SK-N-SH (cell line): ENCODE measurements around the gene STK26. TPM values are rescaled to one million over a fixed set of nuclear protein-coding genes. Genes with fewer than 3 reads are reported as not detected.

Experiments
- CTCF ChIA-PET: fragments of 300-600, 350-600 bp; formaldehyde crosslinking; extraction: SDS; loops from one replicate; lab custom pipeline; 2021; lab: Yijun Ruan, JAX
- POLR2A ChIA-PET: fragments of 350-600 bp; sonication (Branson Sonifier 250); formaldehyde crosslinking; extraction: SDS; loops from one replicate; lab custom pipeline; 2020; ENCODE audit warnings: antibody characterized with exemption, inconsistent platforms; lab: Yijun Ruan, JAX
- DNase-seq: peaks from one replicate; pipeline ENCODE4 v3.0.0; 2012
- H2AFZ ChIP-seq: fragments of 200-600 bp; sonication (generic); 2 replicates; pipeline ENCODE4 v1.8.1; 2016; ENCODE audit warnings: antibody characterized with exemption, mild to moderate bottlenecking, low read depth
- H3F3A ChIP-seq: fragments of 200-600 bp; sonication (generic); replicated peaks from 2 replicates; pipeline ENCODE3; 2016; ENCODE audit warnings: antibody characterized with exemption, mild to moderate bottlenecking; ENCODE audit not compliant: insufficient read depth
- H3K27ac ChIP-seq, 2 experiments: fragments of 200-500 bp in 1 of 2; fragments of 200-600 bp in 1 of 2; sonication (Bioruptor generic) in 1 of 2; sonication (generic), shearing (Covaris generic) in 1 of 2; 2 replicates each; pipeline versions ENCODE4 v1.5.1 to v1.6.1; 2014 to 2016; ENCODE audit warnings: low read depth in 2 of 2, inconsistent platforms in 1 of 2, low read length in 1 of 2, mild to moderate bottlenecking in 1 of 2, mixed read lengths in 1 of 2
- H3K27me3 ChIP-seq: fragments of 200-600 bp; sonication (generic), shearing (Covaris generic); 2 replicates; pipeline ENCODE4 v1.6.1; 2016; ENCODE audit warnings: mixed run types; ENCODE audit not compliant: insufficient read depth
- H3K36me3 ChIP-seq, 2 experiments: fragments of 200-500 bp in 1 of 2; fragments of 200-600 bp in 1 of 2; sonication (Bioruptor generic) in 1 of 2; sonication (generic) in 1 of 2; replicated peaks in 1 of 2; 2 replicates each; pipeline versions ENCODE3 to v1.5.1; 2014 to 2016; ENCODE audit warnings: low read length in 1 of 2, mild to moderate bottlenecking in 1 of 2; ENCODE audit not compliant: insufficient read depth in 2 of 2, control insufficient read depth in 1 of 2
- H3K4me1 ChIP-seq, 2 experiments: fragments of 200-500 bp in 1 of 2; fragments of 200-600 bp in 1 of 2; sonication (Bioruptor generic) in 1 of 2; sonication (generic), shearing (Covaris generic) in 1 of 2; 2 replicates each; pipeline versions ENCODE4 v1.5.1 to v1.6.1; 2014 to 2016; ENCODE audit warnings: low read depth in 1 of 2, low read length in 1 of 2, mixed run types in 1 of 2; ENCODE audit not compliant: insufficient read depth in 2 of 2, control insufficient read depth in 1 of 2
- H3K4me2 ChIP-seq: fragments of 200-600 bp; sonication (generic), shearing (Covaris generic); 2 replicates; pipeline ENCODE4 v1.6.1; 2017; ENCODE audit warnings: mixed run types
- H3K4me3 ChIP-seq, 2 experiments: fragments of 200-500 bp in 1 of 2; fragments of 200-600 bp in 1 of 2; sonication (Bioruptor generic) in 1 of 2; sonication (generic), shearing (Covaris generic) in 1 of 2; 2 replicates each; pipeline versions ENCODE4 v1.5.1 to v1.8.1; 2014 to 2016; ENCODE audit warnings: low read depth in 2 of 2, inconsistent platforms in 1 of 2, low read length in 1 of 2, mild to moderate bottlenecking in 1 of 2, mixed read lengths in 1 of 2, moderate library complexity in 1 of 2
- H3K79me2 ChIP-seq: fragments of 200-600 bp; sonication (generic); 2 replicates; pipeline ENCODE4 v1.8.1; 2017; ENCODE audit warnings: mild to moderate bottlenecking; ENCODE audit not compliant: insufficient read depth
- H3K9ac ChIP-seq: fragments of 200-600 bp; sonication (generic); 2 replicates; pipeline ENCODE4 v1.6.1; 2017; ENCODE audit warnings: mixed run types
- H3K9me2 ChIP-seq: fragments of 200-600 bp; sonication (generic); 2 replicates; pipeline ENCODE4 v1.6.1; 2017; ENCODE audit warnings: mixed run types
- H3K9me3 ChIP-seq: fragments of 200-600 bp; sonication (generic); 2 replicates; pipeline ENCODE4 v1.6.1; 2017; ENCODE audit warnings: mixed run types, mild to moderate bottlenecking, moderate library complexity
- H4K20me1 ChIP-seq: fragments of 200-600 bp; sonication (generic); 2 replicates; pipeline ENCODE4 v1.6.1; 2017; ENCODE audit warnings: mild to moderate bottlenecking, mixed run types; ENCODE audit not compliant: insufficient read depth
- CHD2 ChIP-seq: fragments of 150-350 bp; IDR thresholded peaks from 2 replicates; pipeline ENCODE4 v1.6.1; 2018; ENCODE audit warnings: low read length; ENCODE audit not compliant: partially characterized antibody
- CTCF ChIP-seq: fragments of 200-600 bp; sonication (generic); IDR thresholded peaks from 2 replicates; pipeline ENCODE4 v1.6.1; 2017; ENCODE audit warnings: antibody characterized with exemption, mild to moderate bottlenecking, moderate library complexity
- ELF1 ChIP-seq: IDR thresholded peaks from 2 replicates; pipeline ENCODE4 v1.4.0; 2012
- EP300 ChIP-seq, 2 experiments: IDR thresholded peaks; 2 replicates each; pipeline versions ENCODE4 v1.4.0 to v1.6.1; 2012; ENCODE audit warnings: borderline replicate concordance in 1 of 2, low read depth in 1 of 2, low read length in 1 of 2
- EZH2phosphoT487 ChIP-seq: fragments of 200-600 bp; sonication (generic); IDR thresholded peaks from 2 replicates; pipeline ENCODE4 v1.6.1; 2017; ENCODE audit warnings: low read depth, mixed run types, mild to moderate bottlenecking, antibody characterized with exemption, moderate library complexity, borderline replicate concordance
- FOSL2 ChIP-seq: IDR thresholded peaks from 2 replicates; pipeline ENCODE4 v1.4.0; 2012; ENCODE audit warnings: low read depth, mild to moderate bottlenecking, moderate library complexity, borderline replicate concordance
- FOXJ3 ChIP-seq: sonication (generic); formaldehyde crosslinking; IDR thresholded peaks from 2 replicates; pipeline ENCODE4 v1.5.1; 2020; ENCODE audit warnings: mild to moderate bottlenecking, missing genetic modification reagents
- GABPA ChIP-seq: IDR thresholded peaks from 2 replicates; pipeline ENCODE4 v1.4.0; 2012; ENCODE audit warnings: low read depth, mild to moderate bottlenecking
- GATA2 ChIP-seq: sonication (generic); formaldehyde crosslinking; IDR thresholded peaks from 2 replicates; pipeline ENCODE4 v1.5.0; 2020; ENCODE audit warnings: mild to moderate bottlenecking, missing genetic modification reagents
- IRF3 ChIP-seq: fragments of 150-350 bp; IDR thresholded peaks from 2 replicates; pipeline ENCODE4 v1.6.1; 2016; ENCODE audit warnings: mild to moderate bottlenecking, low read depth, low read length
- JUND ChIP-seq: IDR thresholded peaks from 2 replicates; pipeline ENCODE4 v1.4.0; 2012
- MEF2A ChIP-seq: IDR thresholded peaks from 2 replicates; pipeline ENCODE4 v1.4.0; 2012; ENCODE audit warnings: low read depth, borderline replicate concordance
- NFIC ChIP-seq: IDR thresholded peaks from 2 replicates; pipeline ENCODE4 v1.4.0; 2012; ENCODE audit warnings: borderline replicate concordance
- NRF1 ChIP-seq: IDR thresholded peaks from 2 replicates; pipeline ENCODE4 v1.6.1; 2012; ENCODE audit warnings: low read depth, mild to moderate bottlenecking, low read length
- PBX3 ChIP-seq: IDR thresholded peaks from 2 replicates; pipeline ENCODE4; 2012
- POLR2AphosphoS5 ChIP-seq: IDR thresholded peaks from 2 replicates; pipeline ENCODE4 v1.6.1; 2012; ENCODE audit warnings: low read depth, low read length
- RAD21 ChIP-seq: IDR thresholded peaks from 2 replicates; pipeline ENCODE4 v1.6.1; 2012; ENCODE audit warnings: mild to moderate bottlenecking, low read length
- RCOR1 ChIP-seq: fragments of 150-350 bp; IDR thresholded peaks from 2 replicates; pipeline ENCODE4 v1.6.1; 2017; ENCODE audit warnings: antibody characterized with exemption, low read length
- RFX5 ChIP-seq: IDR thresholded peaks from 2 replicates; pipeline ENCODE4 v1.6.1; 2012; ENCODE audit warnings: mild to moderate bottlenecking, improper control_type of control experiment, low read length
- RXRA ChIP-seq: IDR thresholded peaks from 2 replicates; pipeline ENCODE4 v1.4.0; 2012; ENCODE audit warnings: low read depth, mild to moderate bottlenecking, borderline replicate concordance
- SMC3 ChIP-seq: IDR thresholded peaks from 2 replicates; pipeline ENCODE4 v1.6.1; 2012; ENCODE audit warnings: low read depth, low read length, improper control_type of control experiment
- TAF1 ChIP-seq: IDR thresholded peaks from 2 replicates; pipeline ENCODE4 v1.6.1; 2012; ENCODE audit warnings: low read depth, mild to moderate bottlenecking, low read length, moderate library complexity, borderline replicate concordance
- USF2 ChIP-seq: fragments of 150-350 bp; IDR thresholded peaks from 2 replicates; pipeline ENCODE4 v1.6.1; 2017; ENCODE audit warnings: antibody characterized with exemption, low read length, low read depth, borderline replicate concordance
- WGBS: methylation state at CpG from one replicate; pipeline ENCODE4 v1.1.6; 2017; ENCODE audit warnings: low lambda C conversion rate; 5-methylcytosine and 5-hydroxymethylcytosine counted together
- polyA plus RNA-seq, 3 experiments: library from polyadenylated mRNA; depleted of rRNA; stranded (reverse); fragments of >200 nt; gene quantifications; 2 replicates each; pipeline ENCODE4 v1.2.3, GENCODE V29; 2012

STK26 gene
- polyA plus RNA-seq, 1 of the 3 experiments (the other 2 are of a cell fraction), result 3.5 TPM

GRCh38 chrX:132033166-132033565 is 10.1 kb downstream of the STK26 start:
- Histone ChIP-seq H3K27me3 (0 out of 2 replicates have a peak, but pooled peaks cover 4% of the 10 kb centered on the region), H4K20me1 (no peaks in the 10 kb centered on the region), H3K36me3 (no peaks in the 10 kb centered on the region), H3K4me2 (no peak overlapping the region), H3K4me3 (no peak overlapping the region), H3K9me3 (no peaks in the 10 kb centered on the region), H3K79me2 (no peaks in the 10 kb centered on the region), H3K9me2 (no peaks in the 10 kb centered on the region), H3K27ac (no peak overlapping the region), H2AFZ (no peak overlapping the region), H3K4me1 (peaks cover 0 to 2% of the 10 kb centered on the region in 2 experiments; a peak in 1 of 4 replicates), H3K9ac (no peak overlapping the region), H3F3A (no peaks in the 10 kb centered on the region)
- WGBS, result 40% methylated on average over 3 of the region's 3 CpGs
- DNase-seq, result no peak
- ChIA-PET POLR2A (no interaction called here), CTCF (interaction anchor here (1.2 kb wide), 1 partner anchor 38 kb away, joined by 3 read pairs; no protein-coding TSS in a partner anchor)
- no peak for TF ChIP-seq RXRA
- no peak for TF ChIP-seq JUND
- no peak for TF ChIP-seq POLR2AphosphoS5
- TF ChIP-seq USF2, result no peak
- no peak for TF ChIP-seq EP300 (IDR thresholded peaks at IDR 0.05; ENCODE audit: borderline replicate concordance in 1 of 2, low read depth in 1 of 2, low read length in 1 of 2)
- TF ChIP-seq PBX3, result no peak
- TF ChIP-seq CHD2, result no peak

- ChIA-PET CTCF (interaction anchor here (0.8 kb wide), 1 partner anchor 193 kb away, joined by 3 read pairs; no protein-coding TSS in a partner anchor), POLR2A (no interaction called here)
- Histone ChIP-seq H3K9me2 (no peaks in the 10 kb centered on the region), H3K27ac (no peak overlapping the region), H3K27me3 (0 out of 2 replicates have a peak, but pooled peaks cover 4% of the 10 kb centered on the region), H3K9me3 (no peaks in the 10 kb centered on the region), H3K4me1 (peaks cover 0 to 2% of the 10 kb centered on the region in 2 experiments; a peak in 1 of 4 replicates), H3K9ac (no peak overlapping the region), H3K79me2 (no peaks in the 10 kb centered on the region), H3K4me3 (no peak overlapping the region), H2AFZ (no peak overlapping the region), H3K36me3 (no peaks in the 10 kb centered on the region), H3K4me2 (no peak overlapping the region), H4K20me1 (no peaks in the 10 kb centered on the region), H3F3A (no peaks in the 10 kb centered on the region)
- DNase-seq, result no peak
- WGBS, result 79% methylated on average over 3 of the region's 3 CpGs
- TF ChIP-seq NFIC, result no peak
- no peak for TF ChIP-seq RFX5
- no peak for TF ChIP-seq ELF1
- no peak for TF ChIP-seq GABPA
- TF ChIP-seq GATA2 (CRISPR knock-in tag), result no peak
- no peak for TF ChIP-seq TAF1
- no peak for TF ChIP-seq IRF3
- no peak for TF ChIP-seq CTCF
- TF ChIP-seq RAD21, result no peak
- no peak for TF ChIP-seq FOSL2
- TF ChIP-seq MEF2A, result no peak
- TF ChIP-seq NRF1, result no peak
- no peak for TF ChIP-seq EZH2phosphoT487
- no peak for TF ChIP-seq RCOR1
- TF ChIP-seq SMC3, result no peak
- TF ChIP-seq FOXJ3 (CRISPR knock-in tag), result no peak
- TF ChIP-seq POLR2AphosphoS5, result no peak
- TF ChIP-seq USF2, result no peak
- no peak for TF ChIP-seq EP300 (IDR thresholded peaks at IDR 0.05; ENCODE audit: borderline replicate concordance in 1 of 2, low read depth in 1 of 2, low read length in 1 of 2)
These were observed 11.5 kb downstream of the STK26 start for GRCh38 chrX:132034648-132035047.
